Keratinocyte (primary cell): Measurements from ENCODE around the gene TJP2. TPM values are rescaled to one million over a fixed set of nuclear protein-coding genes. Genes with fewer than 3 reads are reported as not detected.

Source experiments
- DNase-seq: peaks from one replicate; pipeline ENCODE4 v3.0.0-alpha.2; 2011; ENCODE audit warnings: low read depth, missing footprints, low spot score
- FAIRE-seq: peaks from 2 replicates; lab custom pipeline; 2011; peaks lifted over from hg19 to GRCh38; lab: Jason Lieb, UNC
- H2AFZ ChIP-seq: 2 replicates; pipeline ENCODE4 v1.6.0; 2012; ENCODE audit warnings: low read length, control low read depth, inconsistent platforms; ENCODE audit not compliant: control insufficient read depth
- H3K27ac ChIP-seq: 2 replicates; pipeline ENCODE4 v1.5.1; 2011; ENCODE audit warnings: low read length; ENCODE audit not compliant: control insufficient read depth, insufficient read depth
- H3K27me3 ChIP-seq: 3 replicates; pipeline ENCODE4 v1.6.0; 2011; ENCODE audit warnings: low read length; ENCODE audit not compliant: control insufficient read depth, insufficient read depth; ENCODE audit errors: extremely low read depth
- H3K36me3 ChIP-seq, 2 experiments: 2 replicates in 1 of 2; 3 replicates in 1 of 2; pipeline ENCODE4 v1.5.1; 2011; ENCODE audit warnings: low read length in 2 of 2, mild to moderate bottlenecking in 1 of 2; ENCODE audit not compliant: control insufficient read depth in 2 of 2, insufficient read depth in 2 of 2; ENCODE audit errors: extremely low read depth in 1 of 2
- H3K4me1 ChIP-seq: 3 replicates; pipeline ENCODE4 v1.5.1; 2011; ENCODE audit warnings: low read length; ENCODE audit not compliant: control insufficient read depth, insufficient read depth; ENCODE audit errors: extremely low read depth
- H3K4me2 ChIP-seq: 3 replicates; pipeline ENCODE4 v1.6.0; 2011; ENCODE audit warnings: low read depth, low read length; ENCODE audit not compliant: control insufficient read depth, insufficient read depth; ENCODE audit errors: extremely low read depth
- H3K4me3 ChIP-seq, 3 experiments: fragments of 200-600 bp in 1 of 3; sonication (generic) in 1 of 3; 2 replicates in 2 of 3; 3 replicates in 1 of 3; pipeline ENCODE4 v1.5.1; 2011 to 2016; ENCODE audit warnings: low read length in 3 of 3, mild to moderate bottlenecking in 3 of 3, control low read depth in 2 of 3, inconsistent platforms in 1 of 3, low read depth in 1 of 3, mixed read lengths in 1 of 3, mixed run types in 1 of 3, moderate library complexity in 1 of 3; ENCODE audit not compliant: control insufficient read depth in 2 of 3, insufficient read depth in 2 of 3; ENCODE audit errors: extremely low read depth in 1 of 3
- H3K79me2 ChIP-seq: 2 replicates; pipeline ENCODE4 v1.6.0; 2012; ENCODE audit warnings: low read length; ENCODE audit not compliant: control insufficient read depth, insufficient read depth
- H3K9ac ChIP-seq: 3 replicates; pipeline ENCODE4 v1.6.0; 2011; ENCODE audit warnings: low read length; ENCODE audit not compliant: control insufficient read depth, insufficient read depth; ENCODE audit errors: extremely low read depth
- H3K9me1 ChIP-seq: 3 replicates; pipeline ENCODE4 v1.6.0; 2011; ENCODE audit warnings: low read length; ENCODE audit not compliant: control insufficient read depth, insufficient read depth; ENCODE audit errors: extremely low read depth
- H3K9me3 ChIP-seq: 2 replicates; pipeline ENCODE4 v1.5.1; 2012; ENCODE audit warnings: low read depth, low read length; ENCODE audit not compliant: control insufficient read depth
- H4K20me1 ChIP-seq: 3 replicates; pipeline ENCODE4 v1.6.0; 2011; ENCODE audit warnings: low read length; ENCODE audit not compliant: control insufficient read depth, insufficient read depth; ENCODE audit errors: extremely low read depth
- EZH2 ChIP-seq: IDR thresholded peaks from one replicate; pipeline ENCODE4 v1.6.1; 2012; ENCODE audit warnings: inconsistent platforms, mild to moderate bottlenecking, low read length, moderate library complexity
- dilution Hi-C: fragments of 300-500 bp; cut with MboI; formaldehyde crosslinking; loops from one replicate; pipeline ENCODE4 v1.7.0; 2020; ENCODE audit warnings: low sequenced_read_pairs; ENCODE audit not compliant: extremely low pct_ligation_motif_present
- polyA plus RNA-seq, 5 experiments: library from polyadenylated mRNA; depleted of rRNA in 3 of 5; stranded (reverse) in 3 of 5; stranded (forward) in 1 of 5; unstranded in 1 of 5; fragments of >200 nt; gene quantifications; 1 replicate in 1 of 5; 2 replicates in 3 of 5; 3 replicates in 1 of 5; pipeline versions ENCODE4 v1.2.1 to v1.2.3, GENCODE V29; 2011 to 2012; ENCODE audit warnings: missing spikeins in 2 of 5, low read depth in 1 of 5, low replicate concordance in 1 of 5
- TF ChIP-seq, protein P1 (sequence below), 3 experiments: IDR thresholded peaks in 1 of 3; conservative IDR thresholded peaks in 1 of 3; optimal IDR thresholded peaks in 1 of 3; 2 replicates in 2 of 3; 3 replicates in 1 of 3; pipeline versions ENCODE3 to v1.5.1; 2011; ENCODE audit warnings: low read length in 3 of 3, mild to moderate bottlenecking in 3 of 3, moderate library complexity in 2 of 3, control low read depth in 1 of 3, inconsistent platforms in 1 of 3; ENCODE audit not compliant: insufficient read depth in 2 of 3; ENCODE audit errors: extremely low read depth in 1 of 3

Gene TJP2
- polyA plus RNA-seq, 1 donor (not counting 4 experiments of a cell fraction or from before 2014, with no cell fraction given), result 74.8 TPM

DNA sequence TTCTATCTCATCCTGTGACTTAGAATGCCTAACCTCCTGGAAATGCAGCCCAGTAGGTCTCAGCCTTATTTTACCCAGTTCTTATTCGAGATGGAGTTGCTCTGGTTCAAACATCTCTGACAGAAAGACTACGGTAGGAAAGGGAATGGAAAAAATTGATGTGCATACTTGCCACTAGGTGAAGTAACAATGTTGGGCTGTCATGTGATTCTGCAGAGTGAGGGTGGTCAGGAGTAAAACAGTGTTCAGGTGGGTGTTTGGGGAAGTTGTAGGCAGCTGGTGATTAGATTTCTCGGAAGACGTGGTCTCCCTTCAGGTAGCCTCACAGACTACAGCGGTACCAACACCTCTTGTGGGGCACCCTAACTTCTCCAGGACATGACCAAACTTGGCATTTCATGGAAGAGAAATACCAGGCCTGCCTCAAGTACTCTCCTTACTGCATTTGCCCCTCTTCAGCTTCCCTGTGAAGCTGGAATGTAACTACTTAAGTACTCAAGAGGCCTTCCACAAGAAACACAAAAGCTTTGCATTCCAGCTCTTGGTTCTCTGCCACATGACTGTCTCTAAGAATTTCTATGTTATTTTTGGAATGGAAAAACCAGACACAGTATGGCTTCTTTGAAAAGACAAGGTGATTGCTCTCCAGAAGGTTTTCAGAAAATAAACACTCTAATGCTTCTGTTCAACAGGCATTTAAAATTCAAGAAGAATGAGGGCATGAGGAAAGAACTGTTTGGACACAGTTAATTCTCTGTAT lies 133.5 kb downstream of the TJP2 start:
- no peak overlapping the region for H3K4me3 ChIP-seq
- TF ChIP-seq, protein P1, sequence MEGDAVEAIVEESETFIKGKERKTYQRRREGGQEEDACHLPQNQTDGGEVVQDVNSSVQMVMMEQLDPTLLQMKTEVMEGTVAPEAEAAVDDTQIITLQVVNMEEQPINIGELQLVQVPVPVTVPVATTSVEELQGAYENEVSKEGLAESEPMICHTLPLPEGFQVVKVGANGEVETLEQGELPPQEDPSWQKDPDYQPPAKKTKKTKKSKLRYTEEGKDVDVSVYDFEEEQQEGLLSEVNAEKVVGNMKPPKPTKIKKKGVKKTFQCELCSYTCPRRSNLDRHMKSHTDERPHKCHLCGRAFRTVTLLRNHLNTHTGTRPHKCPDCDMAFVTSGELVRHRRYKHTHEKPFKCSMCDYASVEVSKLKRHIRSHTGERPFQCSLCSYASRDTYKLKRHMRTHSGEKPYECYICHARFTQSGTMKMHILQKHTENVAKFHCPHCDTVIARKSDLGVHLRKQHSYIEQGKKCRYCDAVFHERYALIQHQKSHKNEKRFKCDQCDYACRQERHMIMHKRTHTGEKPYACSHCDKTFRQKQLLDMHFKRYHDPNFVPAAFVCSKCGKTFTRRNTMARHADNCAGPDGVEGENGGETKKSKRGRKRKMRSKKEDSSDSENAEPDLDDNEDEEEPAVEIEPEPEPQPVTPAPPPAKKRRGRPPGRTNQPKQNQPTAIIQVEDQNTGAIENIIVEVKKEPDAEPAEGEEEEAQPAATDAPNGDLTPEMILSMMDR (optimal IDR thresholded peaks at IDR 0.05 in 1 of 3, IDR thresholded peaks at IDR 0.05 in 1 of 3, conservative IDR thresholded peaks at IDR 0.05 in 1 of 3; ENCODE audit: extremely low read depth in 1 of 3, insufficient read depth in 2 of 3, low read length in 3 of 3), result no peak
- TF ChIP-seq EZH2, result no peak
- H4K20me1 ChIP-seq, result no peaks in the 10 kb centered on the region
- FAIRE-seq, result peak; percentile 26
- DNase-seq, result no peak
- H3K4me2 ChIP-seq, result no peak overlapping the region
- H3K27ac ChIP-seq, result no peak overlapping the region
- H3K36me3 ChIP-seq, result no peaks in the 10 kb centered on the region
- no peak overlapping the region for H3K9ac ChIP-seq
- H3K4me1 ChIP-seq, result no peaks in the 10 kb centered on the region
- no peaks in the 10 kb centered on the region for H3K79me2 ChIP-seq
- peaks cover 1% of the 10 kb centered on the region for H3K9me3 ChIP-seq
- dilution Hi-C loops, result no loop called here
- no peaks in the 10 kb centered on the region for H3K27me3 ChIP-seq
- H2AFZ ChIP-seq, result no peak overlapping the region
- no peaks in the 10 kb centered on the region for H3K9me1 ChIP-seq

DNA sequence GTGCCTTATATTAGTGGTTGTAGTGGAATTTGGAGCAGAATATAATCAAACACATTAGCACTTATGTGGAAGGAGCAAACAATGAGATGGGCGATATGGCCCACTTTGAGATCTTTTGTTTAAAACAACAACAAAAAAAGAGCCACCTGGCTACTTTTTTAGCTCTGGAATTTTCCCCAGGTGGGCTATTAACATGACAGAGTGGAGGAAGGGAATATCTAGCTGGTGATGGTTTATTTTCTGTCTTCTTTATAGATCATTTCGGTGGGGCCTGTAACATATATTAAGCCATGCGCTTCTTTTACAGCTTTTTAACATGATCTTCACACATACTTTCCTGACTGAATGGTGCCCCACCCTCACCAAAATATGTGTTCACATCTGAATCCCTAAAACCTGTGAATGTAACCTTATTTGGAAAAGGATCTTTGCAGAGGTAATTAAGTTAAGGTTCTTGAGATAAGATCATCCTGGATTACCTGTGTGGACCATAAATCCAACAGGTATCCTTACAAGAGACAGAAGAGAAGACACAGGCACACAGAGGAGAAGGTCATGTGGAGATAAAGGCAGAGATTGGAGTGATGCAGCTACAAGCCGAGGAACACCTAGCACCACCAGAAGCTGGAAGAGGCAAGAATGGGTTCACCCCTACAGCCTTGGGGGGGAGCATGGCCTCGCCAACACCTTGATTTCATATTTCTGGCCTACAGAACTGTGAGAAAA lies 134.3 kb downstream of the TJP2 start:
- Histone ChIP-seq H3K36me3 (no peaks in the 10 kb centered on the region), H4K20me1 (no peaks in the 10 kb centered on the region), H2AFZ (no peak overlapping the region), H3K27ac (no peak overlapping the region), H3K4me3 (no peak overlapping the region), H3K79me2 (no peaks in the 10 kb centered on the region), H3K4me2 (no peak overlapping the region), H3K4me1 (no peaks in the 10 kb centered on the region), H3K9me3 (peaks cover 7% of the 10 kb centered on the region), H3K27me3 (no peaks in the 10 kb centered on the region), H3K9ac (no peak overlapping the region), H3K9me1 (no peaks in the 10 kb centered on the region)
- dilution Hi-C loops, result no loop called here
- no peak for TF ChIP-seq EZH2
- TF ChIP-seq, protein P1 (optimal IDR thresholded peaks at IDR 0.05 in 1 of 3, IDR thresholded peaks at IDR 0.05 in 1 of 3, conservative IDR thresholded peaks at IDR 0.05 in 1 of 3; ENCODE audit: extremely low read depth in 1 of 3, insufficient read depth in 2 of 3, low read length in 3 of 3), result no peak
- no peak for FAIRE-seq
- DNase-seq, result no peak
